HG02571 (cell line): ENCODE results near the gene DAG1.

Source experiments
- ATAC-seq: cut with Tn5 transposase; IDR thresholded peaks from one replicate; pipeline ENCODE4 v1.9.1; 2021; ENCODE audit warnings: mild to moderate bottlenecking, moderate library complexity; ENCODE audit not compliant: unreplicated experiment

The DAG1 gene

DNA sequence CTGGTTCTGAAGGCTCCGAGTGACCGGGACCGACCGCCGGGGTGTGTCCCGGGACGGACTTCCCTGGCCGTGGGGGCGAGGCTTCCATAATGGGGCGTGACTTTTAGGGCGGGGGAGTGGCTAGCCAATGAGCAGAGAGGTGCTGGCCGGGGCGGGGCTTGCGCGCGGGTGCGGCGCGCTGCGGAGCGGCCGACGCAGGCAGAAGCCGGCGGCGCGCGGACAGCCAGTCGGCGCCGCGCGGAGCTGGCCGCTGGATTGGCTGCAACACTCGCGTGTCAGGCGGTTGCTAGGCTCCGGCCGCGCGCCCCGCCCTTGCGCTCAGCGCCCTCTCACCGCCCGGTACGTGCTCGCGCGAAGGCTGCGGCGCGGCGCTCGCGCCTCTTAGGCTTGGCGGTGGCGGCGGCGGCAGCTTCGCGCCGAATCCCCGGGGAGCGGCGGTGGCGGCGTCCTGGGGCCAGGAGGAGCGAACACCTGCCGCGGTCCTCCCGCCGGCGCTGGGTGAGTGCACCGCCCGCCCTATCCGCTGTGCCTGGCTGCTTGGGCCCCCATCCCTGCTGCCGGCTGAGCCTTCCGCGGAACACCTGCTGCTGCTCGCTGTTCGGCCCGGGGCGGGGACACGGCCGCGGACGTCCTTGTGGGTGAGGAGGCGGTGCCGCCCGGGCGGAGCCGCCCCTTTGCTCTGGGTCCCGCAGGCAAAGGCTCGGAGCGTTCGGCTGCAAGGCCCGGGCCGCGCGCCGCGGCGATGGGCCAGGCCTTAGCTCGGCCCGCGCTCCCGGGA, at the start of gene DAG1:
Gene DAG1 (plus strand): TSS at position 332 of the 778 bp plus-strand sequence. CDS start 40,268 bp downstream, outside the sequence.
- ATAC-seq: peak; percentile 78

- no peak for ATAC-seq
Observed at GRCh38 chr3:49421890-49422378, 48.1 kb upstream of the DAG1 start.

- no peak for ATAC-seq
Observed at GRCh38 chr3:49422379-49423248, 47.5 kb upstream of the DAG1 start, which contains the start of gene AMT. Gene AMT (minus strand): TSS chr3:49422473. CDS start chr3:49422450, 23 bp downstream.

- no peak for ATAC-seq
Observed at GRCh38 chr3:49424816-49425215, 45.3 kb upstream of the DAG1 start.

DNA sequence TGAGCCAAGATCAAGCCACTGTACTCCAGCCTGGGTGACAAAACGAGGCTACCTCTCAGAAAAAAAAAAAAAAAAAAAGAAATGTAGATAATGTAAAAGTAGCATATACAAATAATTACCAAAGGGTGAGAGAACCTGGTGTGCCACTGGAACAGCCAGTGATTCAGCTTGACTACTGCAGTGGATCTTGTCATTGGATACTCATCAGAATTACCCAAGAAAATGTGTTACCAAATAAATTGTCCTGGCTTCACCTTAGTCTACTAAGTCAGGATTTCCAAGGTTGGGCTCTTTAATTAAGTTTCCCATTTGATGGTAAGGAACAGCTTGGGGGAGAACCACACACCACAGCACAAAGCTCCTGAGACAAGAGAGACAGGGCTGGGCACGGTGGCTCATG, 42.5 kb upstream of the DAG1 start:
- no peak for ATAC-seq

GRCh38 chr3:49428752-49429080, 41.4 kb upstream of the DAG1 start:
- ATAC-seq: no peak

- ATAC-seq: no peak
Observed at GRCh38 chr3:49434731-49435130, 35.3 kb upstream of the DAG1 start.

DNA sequence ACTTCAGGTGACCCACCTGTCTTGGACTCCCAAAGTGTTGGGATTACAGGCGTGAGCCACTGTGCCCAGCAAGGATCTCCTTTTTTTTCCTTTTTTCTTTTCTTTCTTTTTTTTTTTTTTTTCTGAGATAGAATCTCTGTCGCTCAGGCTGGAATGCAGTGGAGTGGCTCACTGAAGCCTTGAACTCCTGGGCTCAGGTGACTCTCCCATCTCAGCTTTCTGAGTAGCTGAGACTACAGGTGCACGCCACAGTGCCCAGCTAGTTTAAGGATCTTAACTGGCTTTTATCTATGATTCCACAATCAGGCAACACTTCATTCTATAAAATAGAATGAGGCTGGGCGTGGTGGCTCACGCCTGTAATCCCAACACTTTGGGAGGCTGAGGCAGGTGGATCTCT, 24.7 kb upstream of the DAG1 start:
- no peak for ATAC-seq

- ATAC-seq: no peak
Observed at GRCh38 chr3:49453621-49454020, 16.4 kb upstream of the DAG1 start.

- no peak for ATAC-seq
Observed at GRCh38 chr3:49454458-49454857, 15.6 kb upstream of the DAG1 start.

DNA sequence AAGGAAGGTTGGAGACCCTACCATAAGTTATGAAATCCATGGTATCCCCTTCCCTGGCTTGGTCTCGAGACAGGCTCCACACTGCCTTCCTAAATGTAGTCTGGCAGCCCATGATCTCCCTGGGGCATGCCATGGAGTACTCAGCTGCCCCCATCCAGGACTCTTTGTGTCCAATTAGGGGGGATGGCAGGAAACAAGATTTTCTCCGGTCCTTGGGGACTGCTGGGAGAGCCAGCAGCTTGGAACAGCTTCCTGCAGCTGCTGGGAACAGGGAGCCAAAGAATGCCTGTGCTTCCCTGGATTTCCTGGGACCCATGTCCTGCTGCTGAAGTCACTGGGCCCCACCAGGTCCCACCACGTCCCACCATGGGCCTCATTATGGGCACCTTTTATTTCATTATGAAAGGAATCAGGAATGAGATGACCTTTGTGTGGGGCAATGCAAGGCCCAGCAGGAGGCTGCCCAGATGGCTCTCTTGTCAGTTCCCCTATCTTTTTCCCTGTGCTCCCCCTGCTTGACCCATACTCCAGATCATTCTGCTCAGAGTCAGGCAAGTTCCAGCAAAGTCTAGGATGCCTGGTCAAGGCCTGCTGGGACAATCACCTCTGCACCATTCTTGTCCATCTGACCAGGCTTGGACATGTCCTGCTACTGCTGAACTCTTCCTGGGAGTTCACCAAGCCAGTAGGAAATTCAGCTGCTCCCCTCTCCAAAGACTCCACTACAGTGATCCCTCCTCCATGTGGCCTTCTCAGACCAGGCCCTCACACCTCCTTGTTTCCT, 15.0 kb upstream of the DAG1 start:
- no peak for ATAC-seq

- ATAC-seq: no peak
Observed at GRCh38 chr3:49456466-49456865, 13.6 kb upstream of the DAG1 start.

DNA sequence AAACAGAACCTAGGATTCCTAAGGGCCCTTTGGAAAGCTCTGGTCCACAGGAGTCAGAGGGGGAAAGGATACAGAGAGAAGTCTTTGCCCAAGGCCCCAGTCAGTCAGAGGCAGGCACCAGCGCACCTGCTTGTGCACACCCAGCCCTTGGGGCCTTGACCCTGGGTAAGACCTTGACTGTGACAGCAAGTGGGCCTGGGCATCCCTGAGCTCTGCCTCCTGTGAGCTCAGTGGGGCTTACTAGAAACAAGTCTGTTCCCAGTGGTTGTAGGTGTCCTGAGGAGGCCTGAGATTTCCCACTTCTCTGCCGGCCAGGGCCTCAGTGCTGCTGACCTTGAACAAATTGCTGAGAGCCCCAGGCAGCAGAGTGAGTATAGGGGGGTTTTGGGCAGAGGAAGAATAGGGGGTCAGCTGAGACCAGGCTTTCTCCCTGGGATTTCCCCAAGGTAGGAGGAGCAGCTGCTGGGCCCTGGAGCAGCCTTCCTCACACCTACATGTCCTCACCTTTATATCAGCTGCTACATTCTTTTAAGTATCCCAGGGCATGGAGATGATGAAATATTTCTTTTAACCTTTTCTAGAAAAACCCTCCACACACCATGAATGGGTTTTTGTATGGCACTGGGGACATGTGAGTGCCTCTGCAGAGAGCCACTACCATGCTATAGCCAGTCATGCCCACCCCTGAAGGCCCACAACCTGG, 9.7 kb upstream of the DAG1 start:
- ATAC-seq: no peak

- no peak for ATAC-seq
Observed at GRCh38 chr3:49460956-49461355, 9.1 kb upstream of the DAG1 start.

DNA sequence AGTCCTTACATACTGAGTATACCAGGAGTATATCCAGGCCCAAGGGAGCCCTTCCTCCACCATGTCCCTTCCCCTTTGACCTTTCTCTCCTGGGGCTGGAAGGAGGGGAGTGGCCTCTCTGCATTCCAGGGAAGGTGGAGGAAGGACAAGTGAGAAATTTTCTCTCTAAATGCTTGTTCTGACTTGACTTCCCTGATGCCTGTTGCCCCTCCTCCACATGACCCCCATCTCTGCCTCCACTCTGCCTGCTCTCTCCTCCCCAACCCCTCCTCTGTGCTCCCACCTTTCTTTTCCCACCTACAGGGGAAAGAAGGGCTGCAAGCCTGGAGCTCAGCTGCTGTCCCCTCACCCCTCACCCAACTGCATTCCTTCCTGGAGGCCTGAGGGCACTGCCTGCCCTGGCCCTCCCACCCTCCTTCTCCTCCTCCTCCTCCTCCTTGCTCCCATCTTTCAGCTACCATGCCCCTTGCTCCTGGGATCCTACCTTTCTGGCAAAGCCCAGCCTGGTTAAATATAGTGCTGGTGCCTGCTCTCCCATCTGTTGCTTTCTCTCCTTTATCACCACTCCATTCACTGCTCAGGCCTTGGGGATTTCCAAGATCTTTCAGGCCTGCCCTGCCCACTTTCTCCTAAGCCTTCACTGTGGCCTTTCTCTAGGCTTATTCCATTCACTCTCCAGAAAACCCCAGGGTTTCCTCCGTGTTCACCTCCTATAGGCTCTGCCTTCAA, 8.5 kb upstream of the DAG1 start:
- no peak for ATAC-seq

DNA sequence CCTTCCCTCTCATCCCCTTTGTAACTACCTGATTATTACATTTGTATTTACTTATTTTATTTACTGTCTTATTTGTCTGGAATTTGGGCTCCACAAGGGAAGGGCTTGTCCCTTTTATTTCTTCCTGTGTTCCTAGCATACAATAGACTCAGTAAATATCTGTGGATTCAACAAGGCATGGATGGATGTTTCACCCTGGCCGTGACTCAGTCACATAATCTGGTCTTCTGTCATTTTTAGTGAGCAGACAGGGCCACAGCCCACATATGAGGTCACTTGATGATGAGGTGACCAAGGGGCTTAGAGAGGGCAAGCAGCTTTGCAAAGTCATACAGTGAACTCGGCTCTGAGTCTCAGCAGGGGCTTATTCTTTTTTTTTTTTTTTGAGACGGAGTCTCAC, 7.8 kb upstream of the DAG1 start:
- ATAC-seq: no peak

- no peak for ATAC-seq
Observed at GRCh38 chr3:49465270-49466034, 4.6 kb upstream of the DAG1 start.

- no peak for ATAC-seq
Observed at GRCh38 chr3:49466085-49466484, 4.0 kb upstream of the DAG1 start.
